Esophagus muscularis mucosa (tissue), 4 donors: ENCODE results near the gene MYCN. TPM values are rescaled to one million over a fixed set of nuclear protein-coding genes. Genes with fewer than 3 reads are reported as not detected.
A peak's percentile ranks its signal among the peaks of the same experiment; 100 is the strongest.
"Not testable (repeated sequence)": the region's sequence is repeated elsewhere in the genome, so short reads cannot be mapped to it uniquely, and the experiment has no call there.

Experiments used
- DNase-seq: peaks from one replicate; pipeline ENCODE4 v3.0.0-alpha.2; 2017; ENCODE audit errors: extremely low spot score
- H3K27ac ChIP-seq, 4 donors: fragments of 200-600 bp; sonication (generic); replicated peaks in 1 of 4; 1 replicate in 3 of 4; 2 replicates in 1 of 4; pipeline ENCODE4 v1.5.1; 2016 to 2019; ENCODE audit warnings: mild to moderate bottlenecking in 1 of 4
- H3K27me3 ChIP-seq, 4 donors: fragments of 200-600 bp; sonication (generic); one replicate each; pipeline versions ENCODE4 v1.5.1 to v1.6.0; 2016 to 2019
- H3K36me3 ChIP-seq, 4 donors: fragments of 200-600 bp; sonication (generic); one replicate each; pipeline ENCODE4 v1.5.1; 2016 to 2019
- H3K4me1 ChIP-seq, 4 donors: fragments of 200-600 bp; sonication (generic); one replicate each; pipeline ENCODE4 v1.5.1; 2016 to 2019
- H3K4me3 ChIP-seq, 4 donors: fragments of 200-600 bp; sonication (generic); 1 replicate in 2 of 4; 2 replicates in 2 of 4; pipeline ENCODE4 v1.5.1; 2016 to 2019; ENCODE audit warnings: mild to moderate bottlenecking in 4 of 4, moderate library complexity in 1 of 4
- H3K9me3 ChIP-seq, 4 donors: fragments of 200-600 bp; sonication (generic); 1 replicate in 3 of 4; 2 replicates in 1 of 4; pipeline ENCODE4 v1.5.1; 2016 to 2019
- EP300 ChIP-seq: sonication (generic); formaldehyde crosslinking; IDR thresholded peaks from one replicate; pipeline ENCODE4 v1.6.1; 2017; ENCODE audit warnings: antibody characterized with exemption
- POLR2A ChIP-seq: fragments of 450-650 bp; IDR thresholded peaks from one replicate; pipeline ENCODE4 v1.6.1; 2017; ENCODE audit warnings: antibody characterized with exemption, moderate library complexity, mild to moderate bottlenecking, low read depth
- POLR2AphosphoS5 ChIP-seq, 2 donors: sonication (generic); formaldehyde crosslinking; IDR thresholded peaks; one replicate each; pipeline ENCODE4 v1.6.1; 2017; ENCODE audit warnings: antibody characterized with exemption in 2 of 2
- WGBS: methylation state at CpG from one replicate; pipeline ENCODE4 v1.1.5; 2018; 5-methylcytosine and 5-hydroxymethylcytosine counted together
- intact Hi-C: fragments of 100-400 bp; cut with DNase I; formaldehyde crosslinking; loops from one replicate; pipeline ENCODE4 v1.15.1; 2023
- total RNA-seq, 4 donors: library from RNA; depleted of rRNA; stranded (reverse); fragments of >200 nt; gene quantifications; one replicate each; pipeline versions ENCODE4 v1.1.0 to v1.2.1, GENCODE V29; 2016
- TF ChIP-seq, protein P1 (sequence below), 3 experiments: fragments of 200-600 bp in 2 of 3; fragments of 450-650 bp in 1 of 3; sonication (generic) in 2 of 3; IDR thresholded peaks; one replicate each; pipeline ENCODE4 v1.5.1; 2017 to 2019; ENCODE audit warnings: antibody characterized with exemption in 3 of 3, mild to moderate bottlenecking in 2 of 3, moderate library complexity in 1 of 3

MYCN gene
- total RNA-seq, 4 donors from 2014 or later, result 0.83 to 1.2 (median 1.1) TPM

DNA sequence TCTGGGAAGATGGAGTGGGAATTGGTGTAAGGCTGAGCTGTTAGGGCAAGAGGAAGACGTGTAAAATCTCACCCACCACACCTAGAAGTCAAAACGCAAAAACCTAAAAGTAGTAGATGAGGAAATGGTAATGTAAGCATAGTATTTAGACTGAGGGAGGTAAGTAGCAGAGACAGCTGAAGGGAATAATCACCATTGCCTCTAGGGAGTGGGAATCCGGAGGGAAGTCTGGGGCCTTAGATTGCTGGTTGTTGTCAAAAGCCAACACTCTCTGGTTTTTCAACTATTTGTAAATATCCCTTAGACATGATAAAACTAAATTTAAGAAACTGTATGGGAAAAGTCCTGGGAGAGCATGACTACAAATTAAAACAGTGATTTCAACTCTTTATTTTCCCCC is 28.7 kb upstream of the MYCN start:
- no peak for TF ChIP-seq POLR2A
- TF ChIP-seq POLR2AphosphoS5 (IDR thresholded peaks at IDR 0.05), result no peak
- TF ChIP-seq EP300, result no peak
- TF ChIP-seq, protein P1, sequence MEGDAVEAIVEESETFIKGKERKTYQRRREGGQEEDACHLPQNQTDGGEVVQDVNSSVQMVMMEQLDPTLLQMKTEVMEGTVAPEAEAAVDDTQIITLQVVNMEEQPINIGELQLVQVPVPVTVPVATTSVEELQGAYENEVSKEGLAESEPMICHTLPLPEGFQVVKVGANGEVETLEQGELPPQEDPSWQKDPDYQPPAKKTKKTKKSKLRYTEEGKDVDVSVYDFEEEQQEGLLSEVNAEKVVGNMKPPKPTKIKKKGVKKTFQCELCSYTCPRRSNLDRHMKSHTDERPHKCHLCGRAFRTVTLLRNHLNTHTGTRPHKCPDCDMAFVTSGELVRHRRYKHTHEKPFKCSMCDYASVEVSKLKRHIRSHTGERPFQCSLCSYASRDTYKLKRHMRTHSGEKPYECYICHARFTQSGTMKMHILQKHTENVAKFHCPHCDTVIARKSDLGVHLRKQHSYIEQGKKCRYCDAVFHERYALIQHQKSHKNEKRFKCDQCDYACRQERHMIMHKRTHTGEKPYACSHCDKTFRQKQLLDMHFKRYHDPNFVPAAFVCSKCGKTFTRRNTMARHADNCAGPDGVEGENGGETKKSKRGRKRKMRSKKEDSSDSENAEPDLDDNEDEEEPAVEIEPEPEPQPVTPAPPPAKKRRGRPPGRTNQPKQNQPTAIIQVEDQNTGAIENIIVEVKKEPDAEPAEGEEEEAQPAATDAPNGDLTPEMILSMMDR (IDR thresholded peaks at IDR 0.05), result no peak
- Histone ChIP-seq H3K36me3 (no peaks in the 10 kb centered on the region), H3K4me3 (no peak overlapping the region), H3K27me3 (no peaks in the 10 kb centered on the region), H3K9me3 (no peaks in the 10 kb centered on the region), H3K4me1 (peaks cover 21 to 26% (median 25%) of the 10 kb centered on the region in 4 donors), H3K27ac (no peak overlapping the region)
- intact Hi-C loops, result no loop called here
- peak; percentile 19 for DNase-seq
- 84% methylated on average over 3 of the region's 3 CpGs for WGBS

DNA sequence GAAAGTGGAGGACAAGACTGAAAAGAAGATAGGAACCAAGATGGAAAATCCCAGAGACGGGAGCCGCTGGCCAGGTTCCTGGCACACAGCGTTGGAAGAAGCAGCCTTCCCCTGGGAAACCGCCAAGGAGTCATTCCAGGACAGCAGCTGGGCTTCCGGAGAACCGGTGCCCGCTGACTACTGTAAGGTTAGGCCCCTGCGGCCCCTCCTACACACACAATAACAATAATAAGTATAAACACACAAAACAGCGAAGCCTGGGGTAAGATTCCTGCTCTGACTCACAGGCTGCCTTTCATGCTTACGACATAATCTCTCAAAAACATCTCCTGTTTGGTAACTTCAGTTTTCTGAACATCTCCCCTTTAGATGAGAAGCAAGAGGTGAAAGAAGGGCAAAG is 28.1 kb upstream of the MYCN start:
- peak; percentile 91 for DNase-seq
- Histone ChIP-seq H3K27me3 (no peaks in the 10 kb centered on the region), H3K4me1 (peaks cover 21 to 26% (median 25%) of the 10 kb centered on the region in 4 donors), H3K4me3 (no peak overlapping the region), H3K36me3 (no peaks in the 10 kb centered on the region), H3K9me3 (no peaks in the 10 kb centered on the region), H3K27ac (peak overlapping the region in 1 of 4 donors; percentile 19)
- TF ChIP-seq POLR2A, result no peak
- TF ChIP-seq, protein P1 (IDR thresholded peaks at IDR 0.05), result no peak
- TF ChIP-seq POLR2AphosphoS5 (IDR thresholded peaks at IDR 0.05), result peak in 1 of 2 donors; percentile 59
- no peak for TF ChIP-seq EP300
- intact Hi-C loops, result no loop called here
- 9% methylated on average over 10 of the region's 10 CpGs for WGBS

DNA sequence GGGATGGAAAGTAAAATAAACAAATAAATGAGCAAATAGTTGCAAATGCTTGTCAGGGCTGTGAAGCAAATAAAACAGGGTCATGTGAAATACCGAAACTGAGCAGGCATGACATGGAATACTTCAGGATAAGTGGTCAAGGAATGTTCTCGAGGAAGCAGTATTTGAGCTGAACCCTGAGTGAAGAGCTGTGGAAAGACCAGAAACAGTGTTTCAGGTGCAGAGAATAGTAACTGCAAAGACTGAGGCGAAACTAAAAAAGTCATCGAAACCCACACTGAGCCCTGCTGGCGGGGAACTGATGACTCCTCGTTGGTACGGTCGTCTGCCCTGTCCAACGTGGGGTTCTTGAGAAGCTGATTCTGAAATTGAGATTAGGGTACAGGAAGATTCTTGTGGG is 27.2 kb upstream of the MYCN start:
- TF ChIP-seq POLR2A (no peak), EP300 (no peak), POLR2AphosphoS5 (IDR thresholded peaks at IDR 0.05) (no peak)
- TF ChIP-seq, protein P1 (IDR thresholded peaks at IDR 0.05), result no peak
- 89% methylated on average over 9 of the region's 9 CpGs for WGBS
- intact Hi-C loops, result no loop called here
- no peak for DNase-seq
- Histone ChIP-seq H3K27me3 (no peaks in the 10 kb centered on the region), H3K9me3 (no peaks in the 10 kb centered on the region), H3K4me3 (no peak overlapping the region), H3K36me3 (no peaks in the 10 kb centered on the region), H3K27ac (no peak overlapping the region), H3K4me1 (peaks cover 21 to 26% (median 25%) of the 10 kb centered on the region in 4 donors)

GRCh38 chr2:15914596-15915385 is 25.6 kb upstream of the MYCN start:
- H3K9me3 ChIP-seq, result no peaks in the 10 kb centered on the region
- TF ChIP-seq, protein P1 (IDR thresholded peaks at IDR 0.05), result no peak
- TF ChIP-seq EP300 (no peak), POLR2AphosphoS5 (IDR thresholded peaks at IDR 0.05) (no peak), POLR2A (no peak)
- peak; percentile 85 for DNase-seq
- intact Hi-C loops, result no loop called here
- H3K36me3 ChIP-seq, result no peaks in the 10 kb centered on the region
- peaks cover 21 to 27% (median 25%) of the 10 kb centered on the region in 4 donors for H3K4me1 ChIP-seq
- H3K4me3 ChIP-seq, result no peak overlapping the region
- 47% methylated on average over 6 of the region's 10 CpGs for WGBS
- H3K27ac ChIP-seq, result no peak overlapping the region
- H3K27me3 ChIP-seq, result no peaks in the 10 kb centered on the region

GRCh38 chr2:15915546-15915945 is 24.8 kb upstream of the MYCN start:
- H3K4me1 ChIP-seq, result peaks cover 21 to 33% (median 26%) of the 10 kb centered on the region in 4 donors
- H3K27ac ChIP-seq, intact Hi-C loops, H3K4me3 ChIP-seq, H3K36me3 ChIP-seq, DNase-seq, H3K9me3 ChIP-seq, H3K27me3 ChIP-seq: not testable (repeated sequence)
- 54% methylated on average over 4 of the region's 4 CpGs for WGBS
